K562 (cell line): ENCODE measurements around the gene ECPAS. TPM values are rescaled to one million over a fixed set of nuclear protein-coding genes. Genes with fewer than 3 reads are reported as not detected.

Source experiments
- ATAC-seq: fragments of 200-7000 bp; cut with Tn5 transposase; 3 replicates; pipeline ENCODE4 v1.9.1; 2020; ENCODE audit warnings: moderate library complexity
- BruUV-seq: library from RNA; stranded (reverse); fragments of 400-500 nt; replicated peaks from 2 replicates; lab custom pipeline; 2021; lab: Mats Ljungman, UMichigan
- CTCF ChIA-PET: fragments of 300-600 bp; formaldehyde crosslinking; extraction: SDS; loops from one replicate; lab custom pipeline; 2021; ENCODE audit warnings: low intra/inter-chr PET ratio; lab: Yijun Ruan, JAX
- POLR2A ChIA-PET: fragments of 300-600, 350-650 bp; sonication (Branson Sonifier 250); formaldehyde crosslinking; extraction: SDS; loops from one replicate; lab custom pipeline; 2021; ENCODE audit warnings: antibody characterized with exemption, inconsistent platforms; lab: Yijun Ruan, JAX
- DNase-seq, 4 experiments: peaks; one replicate each; pipeline versions ENCODE4 v3.0.0 to v3.0.0-alpha.2; 2011 to 2018; ENCODE audit warnings: low spot score in 3 of 4, mixed read lengths in 3 of 4; ENCODE audit errors: extremely low read depth in 1 of 4
- FAIRE-seq: peaks from 2 replicates; lab custom pipeline; 2011; peaks lifted over from hg19 to GRCh38; lab: Jason Lieb, UNC
- H2AFZ ChIP-seq: 2 replicates; pipeline ENCODE4 v1.6.0; 2011; ENCODE audit warnings: low read depth, low read length, control low read depth, inconsistent platforms
- H3K27ac ChIP-seq: fragments of 200-600 bp; 3 replicates; pipeline ENCODE4 v1.8.0; 2011; ENCODE audit warnings: low read depth, mild to moderate bottlenecking, control low read depth, inconsistent platforms, low read length, moderate library complexity, mixed read lengths; ENCODE audit errors: extremely low read depth
- H3K27me3 ChIP-seq, 2 experiments: fragments of 300-600 bp in 1 of 2; 2 replicates in 1 of 2; 3 replicates in 1 of 2; pipeline versions ENCODE4 v1.6.0 to v1.8.0; 2011; ENCODE audit warnings: inconsistent platforms in 2 of 2, low read length in 2 of 2, mild to moderate bottlenecking in 1 of 2, mixed read lengths in 1 of 2, moderate library complexity in 1 of 2; ENCODE audit not compliant: control insufficient read depth in 2 of 2, insufficient read depth in 2 of 2
- H3K36me3 ChIP-seq: fragments of 300-600 bp; 3 replicates; pipeline ENCODE4 v1.8.0; 2011; ENCODE audit warnings: mild to moderate bottlenecking, low read length, inconsistent platforms; ENCODE audit not compliant: control insufficient read depth, insufficient read depth
- H3K4me1 ChIP-seq, 2 experiments: fragments of 200-600 bp in 1 of 2; replicated peaks in 1 of 2; 2 replicates in 1 of 2; 3 replicates in 1 of 2; pipeline versions ENCODE4 v1.5.1 to v1.8.0; 2011; ENCODE audit warnings: inconsistent platforms in 2 of 2, low read length in 2 of 2, mild to moderate bottlenecking in 1 of 2, mixed read lengths in 1 of 2, moderate library complexity in 1 of 2; ENCODE audit not compliant: control insufficient read depth in 2 of 2, insufficient read depth in 2 of 2
- H3K4me2 ChIP-seq: 2 replicates; pipeline ENCODE4 v1.6.1; 2011; ENCODE audit warnings: low read length, control low read depth, inconsistent platforms, mixed read lengths; ENCODE audit not compliant: insufficient read depth
- H3K4me3 ChIP-seq: fragments of 200-600 bp; sonication (generic), shearing (Covaris generic); 2 replicates; pipeline ENCODE4 v1.5.1; 2016; ENCODE audit warnings: control low read depth, inconsistent platforms
- H3K79me2 ChIP-seq: fragments of 200-600 bp; 3 replicates; pipeline ENCODE4 v1.8.0; 2011; ENCODE audit warnings: low read length, inconsistent platforms; ENCODE audit not compliant: control insufficient read depth, insufficient read depth
- H3K9ac ChIP-seq, 2 experiments: 2 replicates each; pipeline versions ENCODE4 v1.6.0 to v1.6.1; 2011; ENCODE audit warnings: low read depth in 2 of 2, low read length in 2 of 2, control low read depth in 1 of 2, inconsistent platforms in 1 of 2, mild to moderate bottlenecking in 1 of 2, mixed read lengths in 1 of 2; ENCODE audit not compliant: insufficient read depth in 1 of 2
- H3K9me1 ChIP-seq: one replicate; pipeline ENCODE4 v1.6.0; 2011; ENCODE audit warnings: inconsistent platforms, mild to moderate bottlenecking, low read length, moderate library complexity; ENCODE audit not compliant: control insufficient read depth, insufficient read depth
- H3K9me3 ChIP-seq: replicated peaks from 2 replicates; pipeline ENCODE4 v1.5.1; 2011; ENCODE audit warnings: low read depth, low read length, inconsistent platforms; ENCODE audit not compliant: control insufficient read depth, insufficient read depth
- H4K20me1 ChIP-seq: replicated peaks from 2 replicates; pipeline ENCODE4 v1.6.1; 2011; ENCODE audit warnings: low read length, inconsistent platforms, mixed read lengths; ENCODE audit not compliant: control insufficient read depth, insufficient read depth
- CBX2 ChIP-seq: fragments of 200-600 bp; sonication (generic); IDR thresholded peaks from one replicate; pipeline ENCODE4 v1.6.1; 2012; ENCODE audit warnings: mild to moderate bottlenecking, low read length, inconsistent platforms; ENCODE audit not compliant: insufficient read depth, poor library complexity, severe bottlenecking
- FOXK2 ChIP-seq, 2 experiments: fragments of 450-650 bp; IDR thresholded peaks in 1 of 2; conservative IDR thresholded peaks in 1 of 2; 2 replicates each; pipeline ENCODE4 v1.6.1; 2016; ENCODE audit warnings: low read depth in 2 of 2, mild to moderate bottlenecking in 1 of 2
- MTA1 ChIP-seq: fragments of 450-650 bp; IDR thresholded peaks from 2 replicates; pipeline ENCODE4 v1.6.1; 2017; ENCODE audit warnings: borderline replicate concordance
- NFYB ChIP-seq: IDR thresholded peaks from 2 replicates; pipeline ENCODE4 v1.6.1; 2011; ENCODE audit warnings: mild to moderate bottlenecking, moderate library complexity; ENCODE audit not compliant: insufficient read length; ENCODE audit errors: extremely low read depth
- SIN3B ChIP-seq: fragments of 450-650 bp; IDR thresholded peaks from 2 replicates; pipeline ENCODE4 v1.6.1; 2017; ENCODE audit warnings: low read depth, mild to moderate bottlenecking, moderate library complexity
- WGBS: fragments of 100-300 bp; shearing (Covaris generic); methylation state at CpG from one replicate; pipeline ENCODE4 v1.1.6; 2016; ENCODE audit warnings: low coverage, mixed read lengths; ENCODE audit not compliant: insufficient coverage; ENCODE audit errors: missing lambda C conversion rate; 5-methylcytosine and 5-hydroxymethylcytosine counted together
- in situ Hi-C: fragments of 300-500 bp; cut with MboI; formaldehyde crosslinking; loops from 4 replicates; pipeline ENCODE4 v1.15.0; 2018; ENCODE audit warnings: inconsistent platforms, mixed read lengths
- intact Hi-C: fragments of 100-400 bp; cut with micrococcal nuclease; formaldehyde crosslinking; loops from 2 replicates; pipeline ENCODE4 v1.14.2; 2022
- polyA plus RNA-seq, 8 experiments: library from polyadenylated mRNA; depleted of rRNA in 4 of 8; stranded (reverse) in 5 of 8; unstranded in 3 of 8; fragments of >200 nt; fragmentation: Nextera tagmentation in 2 of 8; fragmentation: Illumina TruSeq in 1 of 8; extraction: Ambion mirVana in 2 of 8; extraction: Trizol in 1 of 8; gene quantifications; 2 replicates each; pipeline versions ENCODE4 v1.2.1 to v1.2.3, GENCODE V29; 2011 to 2014; ENCODE audit warnings: inconsistent platforms in 1 of 8, missing spikeins in 1 of 8
- total RNA-seq, 7 experiments: library from RNA; depleted of rRNA in 6 of 7; stranded (reverse); fragments of >200 nt in 6 of 7; fragmentation: Illumina TruSeq in 2 of 7; extraction: Trizol in 2 of 7; gene quantifications; 2 replicates each; pipeline versions ENCODE4 v1.2.1 to v1.2.3, GENCODE V29; 2011 to 2021; ENCODE audit warnings: low replicate concordance in 1 of 7
- TF ChIP-seq, protein P1 (sequence below): fragments of 450-650 bp; IDR thresholded peaks from 2 replicates; pipeline ENCODE4 v1.6.1; 2016; ENCODE audit warnings: antibody characterized with exemption

The ECPAS gene
- total and polyA plus RNA-seq, 9 of the 15 experiments (the other 6 are each of a cell fraction or from before 2014, with no cell fraction given) = 14.5 to 90.9 (median 75.7) TPM

DNA sequence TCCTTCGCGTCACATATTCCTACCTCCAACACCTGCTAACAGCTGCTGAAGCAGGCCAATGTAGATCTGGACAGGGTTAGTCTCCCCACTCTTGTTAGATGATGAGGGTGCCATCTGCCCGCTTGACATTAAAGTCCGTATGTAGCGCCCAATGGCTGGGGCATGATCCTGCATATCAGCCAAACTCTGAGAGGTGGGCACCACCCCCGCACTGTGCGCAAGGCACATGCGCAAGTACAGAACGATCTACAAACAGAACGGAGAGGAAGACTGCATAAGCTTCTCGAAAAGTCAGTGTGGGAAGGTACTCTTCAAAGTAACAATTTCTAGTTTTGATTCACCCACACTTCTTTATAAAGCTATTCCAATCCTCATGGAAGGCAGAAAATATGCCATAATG, 69.8 kb downstream of the ECPAS start:
- no peaks in the 10 kb centered on the region for H3K9me1 ChIP-seq
- in situ Hi-C loops = no loop called here
- TF ChIP-seq NFYB (no peak), FOXK2 (conservative IDR thresholded peaks at IDR 0.05 in 1 of 2, IDR thresholded peaks at IDR 0.05 in 1 of 2; ENCODE audit: low read depth in 2 of 2) (no peak), MTA1 (no peak), CBX2 (no peak), SIN3B (no peak)
- TF ChIP-seq, protein P1, sequence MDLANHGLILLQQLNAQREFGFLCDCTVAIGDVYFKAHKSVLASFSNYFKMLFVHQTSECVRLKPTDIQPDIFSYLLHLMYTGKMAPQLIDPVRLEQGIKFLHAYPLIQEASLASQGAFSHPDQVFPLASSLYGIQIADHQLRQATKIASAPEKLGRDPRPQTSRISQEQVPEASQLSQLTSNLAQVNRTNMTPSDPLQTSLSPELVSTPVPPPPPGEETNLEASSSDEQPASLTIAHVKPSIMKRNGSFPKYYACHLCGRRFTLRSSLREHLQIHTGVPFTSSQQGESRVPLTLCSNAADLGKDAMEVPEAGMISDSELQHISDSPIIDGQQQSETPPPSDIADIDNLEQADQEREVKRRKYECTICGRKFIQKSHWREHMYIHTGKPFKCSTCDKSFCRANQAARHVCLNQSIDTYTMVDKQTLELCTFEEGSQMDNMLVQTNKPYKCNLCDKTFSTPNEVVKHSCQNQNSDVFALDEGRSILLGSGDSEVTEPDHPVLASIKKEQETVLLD = no peak
- ATAC-seq (no peak), DNase-seq (no peak), FAIRE-seq (no peak)
- H3K27ac ChIP-seq = no peak overlapping the region
- H3K27me3 ChIP-seq = no peaks in the 10 kb centered on the region
- no peak overlapping the region for H3K9ac ChIP-seq
- H2AFZ ChIP-seq = no peak overlapping the region
- H3K36me3 ChIP-seq = peaks cover 97% of the 10 kb centered on the region
- H3K79me2 ChIP-seq = no peaks in the 10 kb centered on the region
- no peaks in the 10 kb centered on the region for H3K9me3 ChIP-seq
- ChIA-PET POLR2A (no interaction called here), CTCF (no interaction called here)
- no peak overlapping the region for H3K4me2 ChIP-seq
- no peak overlapping the region for H3K4me3 ChIP-seq
- 93% methylated on average over 11 of the region's 11 CpGs for WGBS
- intact Hi-C loops = no loop called here
- H3K4me1 ChIP-seq = no peaks in the 10 kb centered on the region
- H4K20me1 ChIP-seq = no peaks in the 10 kb centered on the region; the same call in 1 of the 2 replicates
- no TSS peak for BruUV-seq
